ENCODE data around the gene TTLL5.

The TTLL5 gene

DNA sequence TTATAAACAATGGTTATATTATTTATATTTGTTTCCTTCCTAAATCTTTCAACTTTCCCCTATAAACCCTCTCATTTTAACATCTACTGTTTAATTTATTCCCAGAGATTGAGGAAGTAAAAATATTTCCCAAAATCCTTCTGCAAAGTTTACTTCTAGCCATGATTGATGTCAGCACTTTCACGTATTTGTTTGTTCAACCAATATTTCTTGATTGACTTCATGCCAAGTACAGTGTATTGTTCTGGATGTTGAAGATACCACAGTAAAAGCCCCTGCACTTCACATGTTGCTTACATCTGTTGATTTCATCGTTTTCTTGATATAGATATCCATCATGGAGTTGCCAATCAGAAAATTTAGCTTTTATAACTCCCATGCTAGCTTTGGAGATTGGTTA, 81.8 kb downstream of the TTLL5 start:
- DNase-seq (ENCODE audit: low read depth, low spot score): no peak

DNA sequence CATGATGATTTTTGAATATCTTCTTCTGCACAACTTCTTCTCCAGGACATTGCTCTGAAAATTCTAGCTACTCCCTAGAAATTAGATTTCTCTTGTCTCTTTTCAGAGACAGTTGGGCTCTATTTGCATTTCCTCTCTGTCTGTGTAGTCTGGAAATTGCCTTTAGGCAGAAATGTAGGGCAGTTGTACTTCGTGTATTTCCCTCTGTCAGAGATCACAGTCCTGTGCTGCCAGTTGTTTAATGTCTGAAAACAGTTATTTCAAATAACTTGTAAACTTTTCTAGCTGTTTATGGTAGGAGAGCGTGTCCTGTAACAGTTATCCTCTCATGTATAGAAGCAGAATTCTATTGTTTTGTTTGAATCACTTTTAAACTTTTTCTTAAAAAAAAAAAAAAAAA, 86.9 kb downstream of the TTLL5 start:
- DNase-seq (ENCODE audit: low read depth, low spot score): no peak

DNA sequence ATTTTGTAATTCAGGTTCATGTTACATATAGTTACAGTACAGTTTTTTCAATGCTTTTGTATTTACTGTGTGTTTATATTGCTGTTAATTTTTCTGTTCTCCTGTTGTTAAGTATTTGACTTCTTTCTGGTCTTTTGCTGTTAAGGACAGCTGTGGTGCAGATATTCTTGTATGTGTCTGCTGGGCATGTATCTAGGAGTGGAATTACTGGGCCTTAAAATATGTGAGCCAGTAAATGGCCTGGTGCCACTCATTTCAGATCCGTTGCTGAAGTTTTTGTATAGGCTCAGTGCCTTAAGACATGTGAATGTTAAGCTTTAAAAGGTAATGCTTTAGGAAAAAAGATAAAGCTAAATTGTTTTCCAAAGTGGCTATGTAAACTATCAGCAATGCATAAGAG, 87.3 kb downstream of the TTLL5 start:
- no peak for DNase-seq (ENCODE audit: low read depth, low spot score)

DNA sequence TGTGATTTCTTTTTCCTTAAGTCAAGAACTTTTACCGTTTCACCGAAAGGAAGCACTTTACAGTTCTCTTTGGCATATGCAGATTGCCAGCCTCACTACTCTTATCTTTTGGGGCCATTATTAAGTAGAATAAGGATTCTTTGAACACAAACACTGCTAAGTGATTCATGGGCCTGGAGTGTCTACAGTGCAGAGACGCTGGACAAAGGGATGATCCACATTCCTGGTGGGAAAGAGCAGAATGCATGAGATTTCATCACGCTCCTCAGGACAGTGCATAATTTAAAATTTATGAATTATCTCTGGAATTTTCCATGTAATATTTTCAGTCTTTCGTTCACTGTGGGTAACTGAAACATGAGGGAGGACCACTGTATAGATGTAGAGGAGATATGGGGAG, 90.2 kb downstream of the TTLL5 start:
- DNase-seq (ENCODE audit: low read depth, low spot score): no peak

DNA sequence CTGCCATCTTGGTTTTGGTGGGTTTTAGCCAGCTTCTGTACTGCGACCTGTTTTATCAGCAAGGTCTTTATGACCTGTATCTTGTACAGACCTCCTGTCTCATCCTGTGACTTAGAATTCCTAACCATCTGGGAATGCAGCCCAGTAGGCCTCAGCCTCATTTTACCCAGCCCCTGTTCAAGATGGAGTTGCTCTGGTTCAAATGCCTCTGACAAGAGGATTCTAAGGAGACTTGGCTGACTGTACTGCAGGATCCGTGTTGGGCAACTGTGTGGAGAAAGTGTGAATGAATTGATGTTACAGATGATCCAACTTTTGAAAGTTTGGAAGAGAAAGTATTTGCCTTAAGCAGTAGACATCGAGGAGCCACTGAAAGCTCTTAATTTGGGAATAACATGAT, 91.0 kb downstream of the TTLL5 start:
- no peak for DNase-seq (ENCODE audit: low read depth, low spot score)

DNA sequence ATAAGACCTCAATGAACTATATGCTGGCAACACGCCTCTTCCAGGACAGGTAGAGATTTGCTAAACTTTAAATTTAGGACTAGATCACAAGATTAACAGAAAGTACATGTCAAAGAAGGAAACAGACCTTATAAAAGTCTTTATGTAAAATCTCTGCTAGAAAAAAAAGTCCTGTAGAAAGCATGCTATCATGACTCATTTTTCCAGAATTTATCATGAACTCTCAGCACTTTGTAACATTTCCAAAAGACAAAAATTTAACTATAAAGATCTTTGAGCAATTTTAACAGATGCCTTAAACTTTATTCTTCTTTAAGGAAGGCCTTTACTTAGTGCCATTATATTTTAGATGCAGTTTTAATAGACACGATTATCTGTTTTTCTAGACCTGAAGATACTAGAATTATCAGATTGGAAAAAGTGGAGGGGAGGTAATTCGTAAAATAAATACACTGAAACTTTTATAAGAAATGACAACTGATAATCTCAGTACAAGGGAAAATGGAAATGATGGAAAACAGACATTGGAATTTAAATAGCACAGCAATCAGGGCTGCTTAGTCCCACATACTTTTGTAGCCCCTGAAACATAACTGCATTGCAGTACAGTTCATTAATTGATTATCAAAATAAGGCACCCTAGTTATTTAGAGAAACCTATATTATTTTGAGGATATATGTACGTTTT, 92.0 kb downstream of the TTLL5 start:
- DNase-seq (ENCODE audit: low read depth, low spot score): no peak

DNA sequence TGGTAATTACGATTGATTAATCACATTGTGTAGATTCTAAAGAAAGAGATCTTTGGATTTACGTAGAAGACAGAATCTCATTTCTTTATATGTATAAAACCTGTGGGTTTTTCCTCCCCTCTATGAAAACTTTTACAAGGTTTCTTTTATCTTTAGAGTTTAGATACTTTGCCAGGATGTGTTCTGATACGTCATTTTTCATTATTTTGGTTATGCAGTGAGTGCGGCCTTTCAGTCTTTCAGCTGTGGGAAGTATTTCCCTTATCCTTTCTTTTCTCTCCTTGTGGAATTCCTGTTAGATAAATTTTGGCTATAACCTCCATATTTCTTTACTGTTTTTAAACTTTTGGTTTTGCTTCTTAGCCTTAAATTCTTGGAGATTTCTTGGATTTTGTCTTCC, 92.7 kb downstream of the TTLL5 start:
- no peak for DNase-seq (ENCODE audit: low read depth, low spot score)

DNA sequence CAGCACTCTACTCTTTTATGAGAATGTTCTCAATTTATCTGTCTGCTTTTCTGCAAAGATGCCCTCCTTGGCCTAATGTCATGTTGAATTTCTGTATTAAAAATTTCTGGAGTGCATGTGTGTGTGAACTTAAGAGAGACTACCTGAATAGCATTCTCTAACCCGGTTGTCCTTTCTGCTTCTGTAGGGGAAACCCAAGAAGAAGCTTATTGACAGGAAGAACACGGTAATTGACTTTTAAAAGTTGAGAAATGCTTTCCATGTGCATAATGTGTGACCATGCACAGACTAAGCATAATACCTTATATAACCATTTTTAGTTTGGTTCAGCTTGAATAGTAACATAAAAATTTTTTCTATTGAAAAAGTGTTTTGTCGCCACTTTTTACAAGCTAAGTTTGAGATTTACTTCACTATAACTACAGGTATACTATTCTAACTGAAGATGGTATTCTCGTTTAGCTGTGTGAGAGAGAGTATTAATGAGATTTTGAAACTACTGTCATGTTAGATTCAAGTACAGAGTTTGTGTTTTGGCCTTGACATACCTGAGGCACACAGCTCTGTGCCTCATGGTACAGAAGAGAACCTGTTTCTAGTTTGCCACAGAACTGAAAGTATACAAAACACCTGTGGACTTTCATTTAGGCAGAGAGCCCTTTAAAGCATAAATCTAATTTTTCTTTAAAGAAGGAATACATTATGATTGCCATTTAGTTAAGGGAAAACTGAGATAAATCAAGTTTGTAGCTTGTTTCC, 96.8 kb downstream of the TTLL5 start:
- DNase-seq (ENCODE audit: low read depth, low spot score): no peak

DNA sequence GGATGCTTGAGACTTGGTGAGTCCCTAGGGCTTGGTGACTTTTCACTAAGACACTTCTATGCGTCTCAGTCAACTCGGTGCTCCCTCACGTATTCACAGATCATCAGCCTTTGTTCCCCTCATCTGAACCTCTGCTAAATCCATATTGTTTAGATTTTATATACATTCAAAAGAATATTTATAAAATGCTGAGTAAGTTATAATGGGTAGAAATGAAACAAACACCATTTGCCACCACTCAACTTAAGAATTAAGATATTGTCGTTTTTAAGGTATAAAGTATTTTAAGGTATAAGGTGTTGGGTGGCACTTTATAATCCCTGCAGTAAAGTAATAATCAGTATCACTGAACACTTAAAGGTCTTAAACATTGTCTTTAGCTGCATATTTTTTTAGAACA, 103.0 kb downstream of the TTLL5 start:
- DNase-seq (ENCODE audit: low read depth, low spot score): no peak

DNA sequence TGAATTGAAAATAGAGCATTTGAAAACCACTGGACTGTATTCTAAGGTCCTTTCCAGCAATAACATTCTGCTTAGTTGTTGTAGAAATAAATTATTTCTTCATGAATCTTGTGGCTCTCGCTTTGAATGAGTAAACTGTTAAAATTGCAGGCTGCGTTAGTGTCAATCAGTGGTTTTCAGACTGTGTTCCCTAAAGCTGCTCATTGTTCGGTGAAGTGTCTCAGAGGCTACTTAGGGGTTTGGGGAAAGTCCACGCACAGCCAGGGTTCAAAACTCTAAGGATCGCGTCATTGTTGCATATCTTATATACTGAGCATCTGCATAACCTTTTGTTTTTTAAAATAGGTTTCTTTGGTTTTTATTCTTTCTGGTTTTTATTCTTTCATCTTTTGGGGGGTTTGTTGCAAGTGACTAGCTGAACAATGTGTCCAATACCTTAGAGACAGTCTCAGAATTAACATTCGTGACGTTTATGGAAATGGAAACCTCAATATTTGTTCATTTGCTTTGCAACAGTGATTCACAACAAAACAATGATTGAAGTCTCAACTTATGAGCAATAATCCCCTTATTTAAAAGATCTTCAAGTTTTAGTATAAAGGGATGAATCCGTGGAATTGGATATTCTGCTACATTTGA, 108.1 kb downstream of the TTLL5 start:
- DNase-seq (ENCODE audit: low read depth, low spot score): no peak

DNA sequence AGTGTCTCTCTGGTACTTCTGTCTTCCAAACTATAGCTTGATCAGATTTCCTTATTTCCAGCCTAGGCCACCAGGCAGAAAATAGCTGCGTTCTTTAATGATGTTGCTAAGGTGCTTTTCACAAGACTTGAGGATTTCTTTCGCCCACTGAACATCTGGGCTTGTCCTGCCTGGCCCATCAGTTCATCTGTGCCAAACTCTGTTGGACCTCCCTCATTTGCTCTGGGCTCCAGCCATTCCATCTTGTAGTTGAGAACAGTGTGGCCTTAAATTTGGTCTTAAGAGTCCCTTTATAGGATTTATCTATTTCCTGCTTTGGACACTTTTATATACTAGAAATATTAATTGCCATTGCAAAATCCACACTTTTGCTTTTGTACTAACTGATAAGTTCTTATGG, 109.6 kb downstream of the TTLL5 start:
- no peak for DNase-seq (ENCODE audit: low read depth, low spot score)

DNA sequence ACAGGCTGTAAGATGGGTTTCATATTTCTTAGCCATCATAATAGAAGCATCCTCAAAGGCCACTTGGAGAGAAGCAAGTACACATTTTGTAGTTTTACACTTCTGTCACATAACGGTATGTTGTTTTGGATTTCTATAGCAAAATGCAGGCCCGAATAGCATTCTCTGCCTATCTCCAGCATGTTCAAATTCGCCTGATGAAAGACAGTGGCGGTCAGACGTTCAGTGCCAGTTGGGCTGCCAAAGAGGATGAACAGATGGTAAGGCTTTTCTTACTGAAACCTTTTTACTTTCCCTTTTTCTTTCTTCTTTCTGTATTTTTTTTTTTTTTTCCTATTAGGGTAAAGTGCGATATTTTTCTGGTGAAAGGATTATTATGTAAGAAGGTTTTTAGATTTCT, 110.5 kb downstream of the TTLL5 start:
- DNase-seq (ENCODE audit: low read depth, low spot score): no peak

DNA sequence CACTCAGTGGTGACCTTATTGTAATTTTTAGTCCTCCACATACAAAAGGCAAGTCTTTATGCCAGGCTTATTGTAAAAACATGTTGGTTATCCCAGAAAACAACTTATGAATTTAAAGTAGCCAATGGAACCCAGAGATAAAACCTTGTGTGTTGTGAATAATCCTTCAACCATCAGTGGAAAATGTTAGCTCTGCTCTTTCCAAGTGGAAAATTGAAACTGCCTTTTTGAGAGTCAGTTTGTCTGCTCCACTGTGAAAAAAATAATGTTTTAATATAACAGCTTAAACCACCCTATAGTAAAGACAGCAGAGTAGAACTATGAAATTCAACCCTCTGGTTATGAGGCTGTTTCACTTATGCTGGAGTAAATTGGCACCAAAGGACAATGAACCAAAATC, 112.0 kb downstream of the TTLL5 start:
- DNase-seq (ENCODE audit: low read depth, low spot score): no peak

DNA sequence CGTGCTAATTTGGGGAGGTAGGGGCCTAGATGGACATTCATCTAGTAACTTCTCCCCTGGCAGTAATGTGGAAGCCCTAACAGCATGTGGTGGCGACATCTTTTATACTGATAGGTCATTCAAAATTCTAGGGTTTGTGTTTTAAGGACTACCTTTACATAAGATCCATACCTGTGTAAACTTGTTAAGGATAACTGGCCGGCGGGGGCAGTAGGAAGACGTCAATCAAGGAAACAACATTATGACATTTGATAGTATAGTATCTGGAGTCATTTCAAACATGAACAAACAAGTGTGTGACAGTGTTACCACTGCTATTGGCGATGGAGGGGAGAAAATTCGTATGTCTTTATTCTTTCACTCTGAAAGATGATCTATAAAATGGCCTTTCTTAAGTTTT, 120.0 kb downstream of the TTLL5 start:
- no peak for DNase-seq (ENCODE audit: low read depth, low spot score)

DNA sequence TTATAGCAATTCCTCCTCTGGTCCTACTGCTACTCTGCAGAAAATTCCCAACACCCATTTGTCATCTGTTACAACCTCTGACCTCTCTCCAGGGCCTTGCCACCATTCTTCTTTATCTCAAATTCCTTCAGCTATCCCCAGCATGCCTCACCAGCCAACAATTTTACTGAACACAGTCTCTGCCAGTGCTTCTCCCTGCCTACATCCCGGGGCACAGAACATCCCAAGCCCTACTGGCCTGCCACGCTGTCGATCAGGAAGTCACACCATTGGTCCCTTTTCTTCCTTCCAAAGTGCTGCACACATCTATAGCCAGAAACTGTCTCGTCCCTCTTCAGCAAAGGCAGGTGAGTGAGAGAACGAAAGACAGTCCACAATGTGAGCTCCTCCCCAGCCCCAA, 122.1 kb downstream of the TTLL5 start:
- DNase-seq (ENCODE audit: low read depth, low spot score): peak; percentile 16

DNA sequence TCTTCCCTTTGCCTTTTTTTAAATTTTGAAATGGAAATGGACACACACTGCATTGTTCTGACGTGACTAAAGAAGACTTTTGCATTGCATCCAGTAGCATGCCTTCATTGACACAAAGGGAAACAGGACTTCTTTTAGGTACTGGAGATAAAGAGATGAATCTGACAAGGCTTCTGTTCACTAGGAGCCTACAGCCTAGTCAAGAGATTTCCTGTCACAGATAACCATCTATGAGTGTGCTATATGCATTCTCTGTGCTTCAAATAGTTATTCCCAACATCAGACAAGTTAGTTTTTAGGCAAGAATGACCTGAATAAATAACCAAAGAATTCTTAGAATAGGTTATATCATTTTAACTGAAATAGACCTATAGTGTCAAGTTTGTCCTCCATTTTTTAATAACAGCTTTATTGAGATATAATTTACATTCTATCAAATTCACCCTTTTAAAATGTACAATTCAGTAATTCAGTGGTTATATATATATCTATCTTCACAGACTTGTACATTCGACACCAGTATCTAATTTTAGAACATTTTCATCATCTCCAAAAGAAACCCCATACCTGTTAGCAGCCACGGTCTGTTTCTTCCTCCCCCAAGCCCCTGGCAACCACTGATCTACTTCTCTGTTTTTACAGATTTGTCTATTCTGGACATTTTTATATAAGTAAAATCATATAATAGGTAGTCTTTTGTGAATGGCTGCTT, 122.7 kb downstream of the TTLL5 start:
- DNase-seq (ENCODE audit: low read depth, low spot score): no peak

DNA sequence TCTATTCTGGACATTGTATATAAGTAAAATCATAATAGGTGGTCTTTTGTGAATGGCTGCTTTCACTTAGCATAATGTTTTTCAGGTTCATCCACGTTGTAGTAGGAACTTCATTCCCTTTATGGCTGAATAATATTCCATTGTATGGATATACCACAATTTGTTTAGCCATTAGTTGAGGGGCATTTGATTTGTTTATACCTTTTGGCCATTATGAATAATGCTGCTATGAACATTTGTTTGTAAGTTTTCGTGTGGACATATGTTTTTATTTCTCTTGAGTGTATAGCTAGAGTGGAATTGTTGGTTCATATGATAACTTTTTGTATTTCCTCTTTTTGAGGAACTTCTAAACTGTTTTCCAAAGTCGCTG, 123.3 kb downstream of the TTLL5 start:
- DNase-seq (ENCODE audit: low read depth, low spot score): no peak

DNA sequence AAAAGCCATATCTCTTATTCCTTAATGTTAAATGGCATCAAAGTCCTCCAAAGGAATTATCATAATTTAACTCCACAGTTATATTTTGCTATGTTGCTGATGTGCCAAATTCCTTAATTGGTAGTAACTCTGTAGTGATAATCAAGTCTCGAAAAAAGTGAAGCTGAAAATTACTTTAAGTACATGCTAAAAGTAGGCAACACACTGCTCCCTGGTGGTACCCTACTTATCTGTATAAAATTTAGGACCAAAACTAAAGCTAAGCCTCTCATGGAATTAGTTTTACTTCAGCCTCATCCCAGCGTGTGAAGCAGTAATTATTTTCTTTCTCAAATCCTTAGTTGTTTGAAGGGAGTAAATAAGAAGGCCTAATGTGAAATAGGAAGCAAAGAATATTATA, 132.8 kb downstream of the TTLL5 start:
- no peak for DNase-seq (ENCODE audit: low read depth, low spot score)

DNA sequence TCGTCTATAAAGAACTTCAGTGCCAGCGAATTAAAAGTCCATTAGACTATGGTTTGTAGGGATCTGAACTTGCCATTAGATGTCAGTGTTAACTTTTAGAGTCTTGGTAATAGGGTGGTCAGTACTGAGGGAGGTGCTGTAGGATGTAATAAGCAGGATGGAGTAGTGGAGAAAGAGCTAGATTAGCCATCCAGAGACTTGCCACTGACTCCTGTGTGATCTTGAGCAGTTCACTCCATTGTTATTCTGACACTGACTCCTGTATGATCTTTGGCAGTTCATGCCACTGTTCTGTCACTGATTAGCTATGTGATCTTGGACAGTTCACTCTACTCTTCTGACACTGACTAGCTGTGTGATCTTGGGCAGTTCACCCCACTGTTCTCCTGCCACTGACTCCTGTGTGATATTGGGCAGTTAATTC, 133.6 kb downstream of the TTLL5 start:
- no peak for DNase-seq (ENCODE audit: low read depth, low spot score)

DNA sequence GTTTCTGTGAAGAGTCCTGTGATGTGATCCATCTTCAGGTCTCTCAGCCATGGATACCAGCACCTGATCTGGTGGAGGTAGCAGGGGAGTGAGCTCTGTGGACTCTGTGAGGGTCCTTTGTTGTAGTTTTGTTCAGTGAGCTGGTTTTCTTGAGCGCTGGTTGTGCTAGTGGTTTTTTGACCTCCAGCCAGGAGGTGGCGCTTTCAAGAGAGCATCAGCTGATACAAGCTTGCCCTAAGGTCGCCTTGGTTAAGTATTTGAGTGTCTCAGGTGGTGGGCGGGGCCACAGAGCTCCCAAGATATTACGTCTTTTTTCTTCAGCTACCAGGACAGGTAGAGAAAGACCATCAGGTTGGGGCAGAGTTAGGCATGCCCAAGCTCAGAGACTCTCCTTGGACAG, 139.7 kb downstream of the TTLL5 start:
- DNase-seq (ENCODE audit: low read depth, low spot score): peak; percentile 71

DNA sequence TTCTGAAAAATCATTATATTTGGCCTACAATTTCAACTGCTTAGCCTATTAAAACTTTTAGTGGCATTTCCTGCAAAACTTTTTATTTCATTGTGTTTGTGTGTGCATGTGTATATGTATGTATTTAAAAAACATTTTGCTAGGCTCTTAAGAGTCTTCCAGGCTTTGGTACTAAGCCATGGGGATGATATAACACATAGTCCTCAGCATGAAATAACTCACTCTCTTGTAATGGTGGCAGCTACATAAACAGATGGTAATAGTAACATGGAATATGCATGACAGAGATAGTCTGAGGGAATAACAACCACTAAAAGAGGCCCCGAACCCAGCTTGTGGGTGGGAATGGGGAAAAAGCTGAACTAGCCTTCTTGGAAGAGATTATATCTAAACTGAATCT, 141.4 kb downstream of the TTLL5 start:
- DNase-seq (ENCODE audit: low read depth, low spot score): no peak

DNA sequence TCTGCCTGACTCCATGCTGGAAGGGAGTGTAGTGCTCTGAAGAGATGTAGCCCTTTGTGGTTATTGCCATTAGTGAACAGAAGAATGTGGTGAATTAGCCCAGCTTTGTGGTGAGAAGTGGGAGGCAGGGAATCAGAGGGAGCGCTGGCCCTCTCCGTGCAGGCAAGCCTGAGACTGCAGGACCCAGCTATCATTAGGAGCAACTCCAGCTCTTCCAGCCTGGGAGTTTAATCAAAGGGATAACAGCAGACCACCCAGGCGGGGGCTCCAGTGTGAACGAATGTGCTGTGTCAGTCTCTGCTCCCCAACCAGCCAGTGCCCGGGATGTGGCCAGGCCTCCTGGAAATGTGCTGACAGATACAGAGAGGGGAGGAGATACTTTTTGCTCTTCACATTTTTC, 142.7 kb downstream of the TTLL5 start:
- DNase-seq (ENCODE audit: low read depth, low spot score): peak; percentile 58
